ENCODE data around the gene CSNK1A1. TPM values are rescaled to one million over a fixed set of nuclear protein-coding genes. Genes with fewer than 3 reads are reported as not detected.

CSNK1A1 gene
- total RNA-seq, 1 experiment from 2014 or later, result 300 TPM

GRCh38 chr5:149549461-149550267 is 1.6 kb downstream of the CSNK1A1 start:
- Histone ChIP-seq H3F3A (ENCODE audit: insufficient read depth, low read depth) (peaks cover 62% of the 10 kb centered on the region), H3K9me2 (ENCODE audit: insufficient read depth) (no peaks in the 10 kb centered on the region), H3K36me3 (ENCODE audit: low read depth) (peaks cover 49% of the 10 kb centered on the region), H3K9me3 (ENCODE audit: insufficient read depth, low read depth) (no peaks in the 10 kb centered on the region), H4K20me1 (ENCODE audit: insufficient read depth) (peaks cover 41% of the 10 kb centered on the region), H3K4me2 (peak overlapping the region; percentile 96), H3K27ac (peak overlapping the region; percentile 86), H2AFZ (no peak overlapping the region), H3K79me2 (ENCODE audit: low read depth) (peaks cover 89% of the 10 kb centered on the region), H3K27me3 (ENCODE audit: insufficient read depth, low read depth) (no peaks in the 10 kb centered on the region), H3K4me1 (replicated peaks; ENCODE audit: insufficient read depth) (peaks cover 63% of the 10 kb centered on the region), H3K4me3 (peak overlapping the region; percentile 82)
- DNase-seq, result no peak
- no TSS peak for BruUV-seq (replicated peaks)
- intact Hi-C loops (cut with micrococcal nuclease; ENCODE audit: unreplicated experiment), result loop anchor here (2.0 kb wide), 1 partner anchor 65 kb away; no protein-coding TSS in a partner anchor
- TF ChIP-seq EZH2 (IDR thresholded peaks at IDR 0.05; ENCODE audit: low read depth) (no peak), CTCF (conservative IDR thresholded peaks at IDR 0.05) (no peak)
- CTCF ChIA-PET, result interaction anchor here (0.9 kb wide), 1 partner anchor 104 kb away, joined by 4 read pairs; no protein-coding TSS in a partner anchor
- POLR2A ChIA-PET (ENCODE audit: unreplicated experiment), result interaction anchor here (0.6 to 0.7 kb wide), 4 partner anchors 13 to 413 kb away, joined by 3 to 11 read pairs (median 3); no protein-coding TSS in a partner anchor

- Histone ChIP-seq H3K79me2 (ENCODE audit: low read depth) (peaks cover 91% of the 10 kb centered on the region), H2AFZ (no peak overlapping the region), H3K4me2 (peak overlapping the region; percentile 96), H3K9me2 (ENCODE audit: insufficient read depth) (no peaks in the 10 kb centered on the region), H3K4me3 (peak overlapping the region; percentile 40; the same call in 1 of the 2 replicates), H3K36me3 (ENCODE audit: low read depth) (peaks cover 58% of the 10 kb centered on the region), H3K27ac (peak overlapping the region; percentile 86), H3K27me3 (ENCODE audit: insufficient read depth, low read depth) (no peaks in the 10 kb centered on the region), H3K9me3 (ENCODE audit: insufficient read depth, low read depth) (no peaks in the 10 kb centered on the region), H4K20me1 (ENCODE audit: insufficient read depth) (peaks cover 60% of the 10 kb centered on the region), H3F3A (ENCODE audit: insufficient read depth, low read depth) (peaks cover 63% of the 10 kb centered on the region), H3K4me1 (replicated peaks; ENCODE audit: insufficient read depth) (peaks cover 43% of the 10 kb centered on the region)
- ChIA-PET CTCF (interaction anchor here (0.6 to 0.7 kb wide), 3 partner anchors 23 to 189 kb away, joined by 3 to 5 read pairs (median 3); partner anchors contain the start of gene PCYOX1L), POLR2A (ENCODE audit: unreplicated experiment) (interaction anchor here (0.5 to 1.1 kb wide), 8 partner anchors 15 to 774 kb away, joined by 3 to 11 read pairs (median 4); no protein-coding TSS in a partner anchor)
- no TSS peak for BruUV-seq (replicated peaks)
- intact Hi-C loops (cut with micrococcal nuclease; ENCODE audit: unreplicated experiment), result no loop called here
- TF ChIP-seq EZH2 (IDR thresholded peaks at IDR 0.05; ENCODE audit: low read depth), result no peak
- no peak for TF ChIP-seq CTCF (conservative IDR thresholded peaks at IDR 0.05)
- DNase-seq, result peak in 1 of 2 experiments; percentile 94
These were observed 4.3 kb downstream of the CSNK1A1 start for GRCh38 chr5:149546974-149547373.

GRCh38 chr5:149545327-149545726 is 5.9 kb downstream of the CSNK1A1 start:
- Histone ChIP-seq H3K36me3 (ENCODE audit: low read depth) (peaks cover 59% of the 10 kb centered on the region), H3K4me3 (no peak overlapping the region), H3K9me2 (ENCODE audit: insufficient read depth) (no peaks in the 10 kb centered on the region), H3K27ac (no peak overlapping the region), H3K27me3 (ENCODE audit: insufficient read depth, low read depth) (no peaks in the 10 kb centered on the region), H3K4me2 (no peak overlapping the region; the same call in 1 of the 2 replicates), H4K20me1 (ENCODE audit: insufficient read depth) (peaks cover 77% of the 10 kb centered on the region), H3K4me1 (replicated peaks; ENCODE audit: insufficient read depth) (peaks cover 43% of the 10 kb centered on the region), H3K9me3 (ENCODE audit: insufficient read depth, low read depth) (no peaks in the 10 kb centered on the region), H2AFZ (no peak overlapping the region), H3K79me2 (ENCODE audit: low read depth) (peaks cover 98% of the 10 kb centered on the region), H3F3A (ENCODE audit: insufficient read depth, low read depth) (peaks cover 57% of the 10 kb centered on the region)
- DNase-seq, result no peak
- TF ChIP-seq EZH2 (IDR thresholded peaks at IDR 0.05; ENCODE audit: low read depth) (no peak), CTCF (conservative IDR thresholded peaks at IDR 0.05) (no peak)
- BruUV-seq (replicated peaks), result no TSS peak
- intact Hi-C loops (cut with micrococcal nuclease; ENCODE audit: unreplicated experiment), result no loop called here
- ChIA-PET POLR2A (ENCODE audit: unreplicated experiment) (no interaction called here), CTCF (interaction anchor here (0.7 kb wide), 2 partner anchors 10 to 36 kb away, joined by 3 to 4 read pairs; partner anchors contain the start of gene ARHGEF37)
